HG03460 (cell line): ENCODE results near the gene ARF6.
"Not testable (repeated sequence)": the region's sequence is repeated elsewhere in the genome, so short reads cannot be mapped to it uniquely, and the experiment has no call there.

Experiments used
- ATAC-seq: cut with Tn5 transposase; IDR thresholded peaks from one replicate; pipeline ENCODE4 v1.9.1; 2021; ENCODE audit not compliant: unreplicated experiment

Gene ARF6

GRCh38 chr14:49892636-49893308 is at the start of gene ARF6:
ARF6 (plus strand) TSS chr14:49893082; CDS start chr14:49893737, 655 bp downstream.
- ATAC-seq = peak; percentile 86

GRCh38 chr14:49849213-49849847 is 43.6 kb upstream of the ARF6 start:
- ATAC-seq = no peak

- ATAC-seq = no peak
Observed at GRCh38 chr14:49851813-49852212, 41.1 kb upstream of the ARF6 start.

GRCh38 chr14:49852301-49853157 is 40.4 kb upstream of the ARF6 start, which contains the start of gene NEMF:
NEMF (minus strand) TSS chr14:49852788; CDS start chr14:49852753, 35 bp downstream.
- ATAC-seq = peak; percentile 77

- peak; percentile 3 for ATAC-seq
Observed at GRCh38 chr14:49853158-49853477, 39.8 kb upstream of the ARF6 start.

GRCh38 chr14:49853572-49854375 is 39.1 kb upstream of the ARF6 start:
- peak; percentile 42 for ATAC-seq

GRCh38 chr14:49857427-49858003 is 35.4 kb upstream of the ARF6 start:
- no peak for ATAC-seq

- ATAC-seq = no peak
Observed at GRCh38 chr14:49858383-49858782, 34.5 kb upstream of the ARF6 start.

GRCh38 chr14:49860988-49861698 is 31.7 kb upstream of the ARF6 start:
- ATAC-seq = no peak

GRCh38 chr14:49861699-49862088 is 31.2 kb upstream of the ARF6 start:
- no peak for ATAC-seq

- ATAC-seq = peak; percentile 17
Observed at GRCh38 chr14:49862089-49862673, 30.7 kb upstream of the ARF6 start.

GRCh38 chr14:49863487-49864281 is 29.2 kb upstream of the ARF6 start:
- no peak for ATAC-seq

- ATAC-seq = no peak
Observed at GRCh38 chr14:49865431-49865859, 27.4 kb upstream of the ARF6 start.

GRCh38 chr14:49867831-49868719 is 24.8 kb upstream of the ARF6 start:
- ATAC-seq = peak; percentile 85

- ATAC-seq = no peak
Observed at GRCh38 chr14:49868720-49869114, 24.2 kb upstream of the ARF6 start.

GRCh38 chr14:49870908-49871307 is 22.0 kb upstream of the ARF6 start:
- ATAC-seq = no peak

GRCh38 chr14:49873548-49873947 is 19.3 kb upstream of the ARF6 start:
- ATAC-seq = not testable (repeated sequence)
